Fibroblast of skin of back (primary cell): ENCODE measurements around the gene DNMT3B. TPM values are rescaled to one million over a fixed set of nuclear protein-coding genes. Genes with fewer than 3 reads are reported as not detected.
A peak's percentile ranks its signal among the peaks of the same experiment; 100 is the strongest.
"Not testable (repeated sequence)": the region's sequence is repeated elsewhere in the genome, so short reads cannot be mapped to it uniquely, and the experiment has no call there.

Source experiments
- DNase-seq: peaks from one replicate; pipeline ENCODE4 v3.0.0-alpha.2; 2013
- polyA plus RNA-seq, 2 experiments: library from polyadenylated mRNA; unstranded; fragments of 120-200 nt; gene quantifications; one replicate each; pipeline ENCODE4 v1.2.1, GENCODE V29; 2013; ENCODE audit not compliant: insufficient read length in 2 of 2

Gene DNMT3B
- polyA plus RNA-seq (2013, experiment 1 of 2; ENCODE audit: insufficient read length), result 7.4 TPM
- 3.9 TPM for polyA plus RNA-seq (2013, experiment 2 of 2; ENCODE audit: insufficient read length)

GRCh38 chr20:32761831-32762753, at the start of gene DNMT3B:
DNMT3B (plus strand) TSS chr20:32762385; CDS start chr20:32780324, 17,939 bp downstream.
- DNase-seq, result peak; percentile 84

GRCh38 chr20:32718749-32719348, 43.3 kb upstream of the DNMT3B start:
- no peak for DNase-seq

GRCh38 chr20:32727683-32728082, 34.5 kb upstream of the DNMT3B start:
- DNase-seq, result peak; percentile 58

- not testable (repeated sequence) for DNase-seq
These were observed 33.8 kb upstream of the DNMT3B start for GRCh38 chr20:32728435-32728834.

- not testable (repeated sequence) for DNase-seq
These were observed 32.9 kb upstream of the DNMT3B start for GRCh38 chr20:32729334-32729733.

- no peak for DNase-seq
These were observed 30.3 kb upstream of the DNMT3B start for GRCh38 chr20:32731882-32732266.

- peak; percentile 88 for DNase-seq
These were observed 24.6 kb upstream of the DNMT3B start for GRCh38 chr20:32737371-32738223.

GRCh38 chr20:32741151-32741550, 21.0 kb upstream of the DNMT3B start:
- no peak for DNase-seq

- DNase-seq, result no peak
These were observed 19.6 kb upstream of the DNMT3B start for GRCh38 chr20:32742322-32743236.

- peak; percentile 59 for DNase-seq
These were observed 18.7 kb upstream of the DNMT3B start, which contains the start of gene COMMD7 for GRCh38 chr20:32743237-32744112. COMMD7 (minus strand) TSS chr20:32743467; CDS start chr20:32743391, 76 bp downstream.

- no peak for DNase-seq
These were observed 12.1 kb upstream of the DNMT3B start for GRCh38 chr20:32749914-32750637.

GRCh38 chr20:32751293-32751692, 10.9 kb upstream of the DNMT3B start:
- DNase-seq, result no peak

GRCh38 chr20:32751702-32752457, 10.3 kb upstream of the DNMT3B start:
- DNase-seq, result no peak

GRCh38 chr20:32752458-32753250, 9.5 kb upstream of the DNMT3B start:
- peak; percentile 78 for DNase-seq

GRCh38 chr20:32753731-32754130, 8.5 kb upstream of the DNMT3B start:
- DNase-seq, result peak; percentile 37

GRCh38 chr20:32756156-32756555, 6.0 kb upstream of the DNMT3B start:
- DNase-seq, result no peak

GRCh38 chr20:32761417-32761830, 761 bp upstream of the DNMT3B start:
- DNase-seq, result no peak

GRCh38 chr20:32762754-32763201, 593 bp downstream of the DNMT3B start:
- no peak for DNase-seq
